Measurements from ENCODE around the gene KIF1A.

The KIF1A gene

GRCh38 chr2:240736281-240737250, 83.5 kb downstream of the KIF1A start:
- DNase-seq (ENCODE audit: low read depth in 2 of 2): no peak

- no peak for DNase-seq (ENCODE audit: low read depth in 2 of 2)
Observed at GRCh38 chr2:240735476-240735875, 84.5 kb downstream of the KIF1A start.

- no peak for DNase-seq (ENCODE audit: low read depth in 2 of 2)
Observed at GRCh38 chr2:240734756-240735155, 85.3 kb downstream of the KIF1A start.

GRCh38 chr2:240733803-240734495, 86.1 kb downstream of the KIF1A start:
- DNase-seq (ENCODE audit: low read depth in 2 of 2): no peak

- no peak for DNase-seq (ENCODE audit: low read depth in 2 of 2)
Observed at GRCh38 chr2:240732911-240733622, 87.0 kb downstream of the KIF1A start.

GRCh38 chr2:240732184-240732583, 87.8 kb downstream of the KIF1A start:
- DNase-seq (ENCODE audit: low read depth in 2 of 2): no peak

GRCh38 chr2:240731178-240731545, 88.9 kb downstream of the KIF1A start:
- no peak for DNase-seq (ENCODE audit: low read depth in 2 of 2)

GRCh38 chr2:240730501-240731177, 89.4 kb downstream of the KIF1A start:
- DNase-seq (ENCODE audit: low read depth in 2 of 2): no peak

GRCh38 chr2:240728827-240729226, 91.2 kb downstream of the KIF1A start:
- DNase-seq (ENCODE audit: low read depth in 2 of 2): no peak

GRCh38 chr2:240728361-240728760, 91.7 kb downstream of the KIF1A start:
- DNase-seq (ENCODE audit: low read depth in 2 of 2): no peak

- no peak for DNase-seq (ENCODE audit: low read depth in 2 of 2)
Observed at GRCh38 chr2:240727913-240728312, 92.1 kb downstream of the KIF1A start.

- no peak for DNase-seq (ENCODE audit: low read depth in 2 of 2)
Observed at GRCh38 chr2:240727439-240727838, 92.6 kb downstream of the KIF1A start.

GRCh38 chr2:240726876-240727275, 93.1 kb downstream of the KIF1A start:
- DNase-seq (ENCODE audit: low read depth in 2 of 2): no peak

- DNase-seq (ENCODE audit: low read depth in 2 of 2): no peak
Observed at GRCh38 chr2:240725671-240726070, 94.3 kb downstream of the KIF1A start.

- no peak for DNase-seq (ENCODE audit: low read depth in 2 of 2)
Observed at GRCh38 chr2:240725266-240725665, 94.8 kb downstream of the KIF1A start.

GRCh38 chr2:240724431-240724830, 95.6 kb downstream of the KIF1A start:
- no peak for DNase-seq (ENCODE audit: low read depth in 2 of 2)

- DNase-seq (ENCODE audit: low read depth in 2 of 2): no peak
Observed at GRCh38 chr2:240723851-240724250, 96.2 kb downstream of the KIF1A start.

GRCh38 chr2:240722796-240723735, 97.0 kb downstream of the KIF1A start:
- DNase-seq (ENCODE audit: low read depth in 2 of 2): no peak

- DNase-seq (ENCODE audit: low read depth in 2 of 2): no peak
Observed at GRCh38 chr2:240722376-240722775, 97.6 kb downstream of the KIF1A start.

GRCh38 chr2:240721596-240722180, 98.3 kb downstream of the KIF1A start:
- no peak for DNase-seq (ENCODE audit: low read depth in 2 of 2)
